Measurements from ENCODE around the gene TDG. TPM values are rescaled to one million over a fixed set of nuclear protein-coding genes. Genes with fewer than 3 reads are reported as not detected.

Gene TDG
- total RNA-seq (2014; rRNA removed; shearing (Covaris generic)) = 20.2 and 21.9 TPM in 2 replicates

- peak; percentile 97 for DNase-seq (ENCODE audit: low read depth)
These were observed at the start of gene TDG for GRCh38 chr12:103965590-103966504. Gene TDG, plus strand, starts transcription at chr12:103965872. Its CDS starts 166 bp downstream, at chr12:103966038.

DNA sequence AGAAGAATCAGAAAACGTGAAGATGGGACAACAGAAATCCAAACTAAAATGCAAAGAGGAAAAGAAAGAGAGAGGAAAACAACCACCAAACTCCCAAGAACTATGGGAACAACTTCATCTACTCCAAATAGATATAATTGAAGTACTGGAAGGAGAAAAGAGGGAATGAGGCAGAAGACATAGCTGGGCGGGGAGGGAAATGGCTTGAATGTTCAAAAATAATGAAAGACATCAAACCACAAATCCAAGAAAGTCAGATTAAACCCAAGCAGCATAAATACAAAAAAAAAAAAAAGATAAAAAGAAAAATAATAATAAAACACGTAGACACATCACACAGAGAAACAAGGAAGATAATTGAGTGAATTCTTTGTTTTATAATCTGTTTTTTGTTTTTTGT is 47.8 kb upstream of the TDG start:
- no peak for DNase-seq (ENCODE audit: low read depth)

GRCh38 chr12:103924761-103925641 is 40.7 kb upstream of the TDG start:
- peak; percentile 85 for DNase-seq (ENCODE audit: low read depth)

DNA sequence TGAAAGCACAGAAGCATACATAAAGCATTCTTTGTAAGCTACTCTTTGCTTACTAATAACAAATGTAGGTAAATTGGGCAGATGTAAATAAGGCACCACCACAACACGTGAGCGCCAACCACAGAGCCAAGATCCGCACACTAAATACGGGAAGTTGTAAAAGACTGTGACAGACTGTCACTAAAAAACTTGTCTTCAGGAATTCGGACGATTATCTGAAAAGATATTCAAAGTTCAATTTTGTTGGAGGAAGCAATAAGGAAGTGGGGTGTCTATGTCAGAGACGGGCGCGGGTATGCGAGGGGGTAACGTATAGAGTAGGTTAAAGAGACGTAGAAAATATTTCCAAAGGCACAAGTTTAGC is 37.0 kb upstream of the TDG start:
- DNase-seq (ENCODE audit: low read depth) = no peak

GRCh38 chr12:103929046-103929783 is 36.5 kb upstream of the TDG start:
- DNase-seq (ENCODE audit: low read depth) = peak; percentile 90

- no peak for DNase-seq (ENCODE audit: low read depth)
These were observed 36.0 kb upstream of the TDG start for GRCh38 chr12:103929784-103930033.

- peak; percentile 99 for DNase-seq (ENCODE audit: low read depth)
These were observed 35.5 kb upstream of the TDG start, which contains the start of gene HSP90B1 for GRCh38 chr12:103930034-103930786. Gene HSP90B1, plus strand, starts transcription at chr12:103930410. Its CDS starts 106 bp downstream, at chr12:103930516.

DNA sequence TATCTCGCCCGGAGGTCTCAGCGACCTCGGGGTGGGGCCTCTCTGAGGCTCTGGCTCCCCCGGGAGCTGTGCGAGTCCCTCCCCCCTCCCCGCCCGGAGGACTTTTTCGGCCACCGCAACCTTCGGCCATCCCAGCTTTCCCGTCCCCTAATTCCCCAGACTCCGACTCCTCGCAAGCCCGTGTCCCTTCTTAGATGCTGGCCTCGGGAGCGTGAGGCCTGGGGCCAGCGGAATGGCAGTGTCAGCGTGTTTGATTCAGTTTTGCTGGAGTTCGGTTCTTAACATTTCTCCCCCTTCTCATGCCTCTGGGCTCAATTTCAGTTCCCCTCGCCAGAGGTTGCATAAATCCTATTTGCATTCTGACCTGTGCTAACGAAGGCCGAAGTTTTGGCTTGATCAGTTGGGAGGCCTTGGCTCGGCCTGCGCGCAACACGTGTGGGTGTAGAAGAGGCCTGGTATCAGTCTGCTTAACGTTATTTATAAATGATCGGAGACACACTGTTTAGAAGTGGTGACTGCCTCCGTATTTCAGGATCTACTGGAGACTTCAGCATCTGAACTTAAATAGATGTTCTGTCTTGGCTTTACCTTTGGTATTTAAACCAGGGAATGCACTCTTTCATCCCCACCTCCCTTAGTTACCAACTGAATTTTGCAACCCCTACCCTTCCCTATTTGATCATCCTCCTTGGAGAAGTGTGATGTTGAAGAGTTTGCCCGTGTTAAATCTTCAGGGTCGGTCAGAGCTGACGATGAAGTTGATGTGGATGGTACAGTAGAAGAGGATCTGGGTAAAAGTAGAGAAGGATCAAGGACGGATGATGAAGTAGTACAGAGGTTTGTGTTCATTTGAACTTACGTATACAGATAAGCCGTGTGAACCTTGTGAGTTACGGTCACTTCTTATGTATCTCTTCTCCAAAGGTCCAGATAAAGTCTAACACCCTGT is 34.6 kb upstream of the TDG start:
- peak; percentile 28 for DNase-seq (ENCODE audit: low read depth)

- DNase-seq (ENCODE audit: low read depth) = no peak
These were observed 32.4 kb upstream of the TDG start for GRCh38 chr12:103933237-103933636.

GRCh38 chr12:103936679-103937078 is 29.0 kb upstream of the TDG start:
- DNase-seq (ENCODE audit: low read depth) = no peak

GRCh38 chr12:103944964-103945363 is 20.7 kb upstream of the TDG start:
- DNase-seq (ENCODE audit: low read depth) = no peak

GRCh38 chr12:103947871-103948555 is 17.7 kb upstream of the TDG start:
- DNase-seq (ENCODE audit: low read depth) = no peak

- no peak for DNase-seq (ENCODE audit: low read depth)
These were observed 16.8 kb upstream of the TDG start for GRCh38 chr12:103948746-103949406.

GRCh38 chr12:103952497-103952896 is 13.2 kb upstream of the TDG start:
- DNase-seq (ENCODE audit: low read depth) = no peak

DNA sequence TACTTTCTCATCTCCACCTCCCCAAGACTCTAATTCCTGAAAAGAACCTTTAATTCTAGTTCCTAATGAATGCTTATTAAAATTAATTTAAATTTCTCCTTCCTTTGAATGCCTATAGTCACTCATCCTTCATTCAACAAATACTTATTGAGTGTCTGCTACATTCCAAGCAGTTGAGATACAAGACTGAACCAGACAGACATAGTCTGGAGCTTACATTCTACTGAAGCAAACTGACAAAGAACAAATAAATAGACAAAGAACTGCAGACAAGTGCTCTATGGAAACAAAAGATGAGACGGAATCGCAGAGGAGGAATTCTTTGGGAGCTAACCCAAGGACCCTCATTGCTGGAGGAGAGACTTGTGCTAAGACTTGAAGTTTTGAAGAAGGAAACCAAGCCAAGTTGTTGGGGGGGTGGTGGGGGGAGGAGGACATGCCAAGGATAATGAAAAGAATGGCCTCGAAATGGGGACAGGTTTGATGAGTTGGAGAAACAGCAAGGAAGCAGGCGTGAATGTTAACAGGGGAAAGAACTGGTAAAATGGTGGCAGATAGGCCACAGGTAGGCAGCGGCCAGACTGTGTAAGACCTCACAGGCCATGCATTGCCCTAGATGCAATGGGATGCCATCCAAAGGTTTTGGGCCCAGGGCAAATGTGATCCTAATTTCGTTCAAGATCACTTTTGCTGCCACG is 9.7 kb upstream of the TDG start:
- DNase-seq (ENCODE audit: low read depth) = no peak

GRCh38 chr12:103956509-103957027 is 9.1 kb upstream of the TDG start:
- no peak for DNase-seq (ENCODE audit: low read depth)

DNA sequence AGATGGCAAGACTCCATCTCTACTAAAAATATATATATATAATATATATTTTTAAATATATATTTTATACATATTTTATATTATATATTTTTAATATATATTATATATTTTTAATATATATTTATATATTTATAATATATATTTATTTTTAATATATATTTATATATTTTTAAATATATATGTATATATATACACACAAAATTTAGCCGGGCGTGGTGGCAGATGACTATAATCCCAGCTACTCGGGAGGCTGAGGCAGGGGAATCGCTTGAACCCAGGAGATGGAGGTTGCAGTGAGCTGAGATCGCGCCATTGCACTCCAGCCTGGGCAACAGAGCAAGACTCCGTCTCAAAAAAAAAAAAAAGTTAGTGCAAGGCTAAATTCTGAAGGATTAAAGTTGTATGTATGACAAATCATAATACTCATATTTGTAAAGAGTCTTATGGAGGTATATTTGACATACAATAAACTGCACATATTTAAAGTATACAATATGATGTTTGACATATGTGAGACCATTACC is 7.7 kb upstream of the TDG start:
- DNase-seq (ENCODE audit: low read depth) = no peak

DNA sequence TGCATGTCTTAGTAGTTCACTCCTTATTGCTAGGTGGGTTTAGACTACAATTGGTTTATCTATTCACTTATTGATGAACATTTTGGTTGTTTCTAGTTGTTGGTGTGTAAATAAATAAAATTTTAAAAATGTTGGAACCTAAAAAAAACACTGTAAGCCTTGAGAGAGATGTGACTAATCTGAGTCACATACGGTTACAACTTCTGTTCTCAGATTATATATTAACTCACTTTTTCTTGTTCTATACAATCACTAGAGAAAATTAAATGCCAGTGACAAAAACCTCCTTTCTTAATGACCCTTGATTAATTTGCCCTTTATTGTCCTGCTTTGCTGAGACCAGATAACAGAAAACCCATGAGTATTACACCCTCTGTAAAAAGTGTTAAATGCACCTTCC is 7.1 kb upstream of the TDG start:
- DNase-seq (ENCODE audit: low read depth) = no peak
